Measurements from ENCODE around the gene ALDH3B2.

Gene ALDH3B2

GRCh38 chr11:67613313-67613959 is 61.0 kb downstream of the ALDH3B2 start:
- Histone ChIP-seq H3K27ac (ENCODE audit: low read depth, low read length) (no peak overlapping the region), H3K4me1 (ENCODE audit: insufficient read depth, low read length) (peaks cover 13% of the 10 kb centered on the region), H3K27me3 (ENCODE audit: control insufficient read depth in 1 of 2, insufficient read depth in 2 of 2, low read length in 2 of 2) (peaks cover 0 to 16% of the 10 kb centered on the region in 2 donors), H3K9ac (ENCODE audit: low read length) (no peak overlapping the region), H3K36me3 (ENCODE audit: insufficient read depth, low read length) (peaks cover 32% of the 10 kb centered on the region), H3K9me3 (ENCODE audit: low read length) (no peaks in the 10 kb centered on the region), H3K4me3 (ENCODE audit: low read depth in 1 of 2, low read length in 2 of 2) (peak overlapping the region in 1 of 2 donors; percentile 56)

GRCh38 chr11:67612751-67613150 is 61.7 kb downstream of the ALDH3B2 start:
- H3K36me3 ChIP-seq (ENCODE audit: insufficient read depth, low read length), result peaks cover 35% of the 10 kb centered on the region
- H3K27ac ChIP-seq (ENCODE audit: low read depth, low read length), result no peak overlapping the region
- no peak overlapping the region for H3K9ac ChIP-seq (ENCODE audit: low read length)
- H3K9me3 ChIP-seq (ENCODE audit: low read length), result no peaks in the 10 kb centered on the region
- H3K4me3 ChIP-seq (ENCODE audit: low read depth in 1 of 2, low read length in 2 of 2), result no peak overlapping the region
- peaks cover 0 to 16% of the 10 kb centered on the region in 2 donors for H3K27me3 ChIP-seq (ENCODE audit: control insufficient read depth in 1 of 2, insufficient read depth in 2 of 2, low read length in 2 of 2)
- H3K4me1 ChIP-seq (ENCODE audit: insufficient read depth, low read length), result peaks cover 19% of the 10 kb centered on the region

Measured in muscle layer of colon (tissue), 2 donors.